Keratinocyte (primary cell): Measurements from ENCODE around the gene GADD45G. TPM values are rescaled to one million over a fixed set of nuclear protein-coding genes. Genes with fewer than 3 reads are reported as not detected.

Experiments
- DNase-seq: peaks from one replicate; pipeline ENCODE4 v3.0.0-alpha.2; 2011; ENCODE audit warnings: low read depth, missing footprints, low spot score
- FAIRE-seq: peaks from 2 replicates; lab custom pipeline; 2011; peaks lifted over from hg19 to GRCh38; lab: Jason Lieb, UNC
- H2AFZ ChIP-seq: 2 replicates; pipeline ENCODE4 v1.6.0; 2012; ENCODE audit warnings: low read length, control low read depth, inconsistent platforms; ENCODE audit not compliant: control insufficient read depth
- H3K27ac ChIP-seq: 2 replicates; pipeline ENCODE4 v1.5.1; 2011; ENCODE audit warnings: low read length; ENCODE audit not compliant: control insufficient read depth, insufficient read depth
- H3K27me3 ChIP-seq: 3 replicates; pipeline ENCODE4 v1.6.0; 2011; ENCODE audit warnings: low read length; ENCODE audit not compliant: control insufficient read depth, insufficient read depth; ENCODE audit errors: extremely low read depth
- H3K36me3 ChIP-seq, 2 experiments: 2 replicates in 1 of 2; 3 replicates in 1 of 2; pipeline ENCODE4 v1.5.1; 2011; ENCODE audit warnings: low read length in 2 of 2, mild to moderate bottlenecking in 1 of 2; ENCODE audit not compliant: control insufficient read depth in 2 of 2, insufficient read depth in 2 of 2; ENCODE audit errors: extremely low read depth in 1 of 2
- H3K4me1 ChIP-seq: 3 replicates; pipeline ENCODE4 v1.5.1; 2011; ENCODE audit warnings: low read length; ENCODE audit not compliant: control insufficient read depth, insufficient read depth; ENCODE audit errors: extremely low read depth
- H3K4me2 ChIP-seq: 3 replicates; pipeline ENCODE4 v1.6.0; 2011; ENCODE audit warnings: low read depth, low read length; ENCODE audit not compliant: control insufficient read depth, insufficient read depth; ENCODE audit errors: extremely low read depth
- H3K4me3 ChIP-seq, 3 experiments: fragments of 200-600 bp in 1 of 3; sonication (generic) in 1 of 3; 2 replicates in 2 of 3; 3 replicates in 1 of 3; pipeline ENCODE4 v1.5.1; 2011 to 2016; ENCODE audit warnings: low read length in 3 of 3, mild to moderate bottlenecking in 3 of 3, control low read depth in 2 of 3, inconsistent platforms in 1 of 3, low read depth in 1 of 3, mixed read lengths in 1 of 3, mixed run types in 1 of 3, moderate library complexity in 1 of 3; ENCODE audit not compliant: control insufficient read depth in 2 of 3, insufficient read depth in 2 of 3; ENCODE audit errors: extremely low read depth in 1 of 3
- H3K79me2 ChIP-seq: 2 replicates; pipeline ENCODE4 v1.6.0; 2012; ENCODE audit warnings: low read length; ENCODE audit not compliant: control insufficient read depth, insufficient read depth
- H3K9ac ChIP-seq: 3 replicates; pipeline ENCODE4 v1.6.0; 2011; ENCODE audit warnings: low read length; ENCODE audit not compliant: control insufficient read depth, insufficient read depth; ENCODE audit errors: extremely low read depth
- H3K9me1 ChIP-seq: 3 replicates; pipeline ENCODE4 v1.6.0; 2011; ENCODE audit warnings: low read length; ENCODE audit not compliant: control insufficient read depth, insufficient read depth; ENCODE audit errors: extremely low read depth
- H3K9me3 ChIP-seq: 2 replicates; pipeline ENCODE4 v1.5.1; 2012; ENCODE audit warnings: low read depth, low read length; ENCODE audit not compliant: control insufficient read depth
- H4K20me1 ChIP-seq: 3 replicates; pipeline ENCODE4 v1.6.0; 2011; ENCODE audit warnings: low read length; ENCODE audit not compliant: control insufficient read depth, insufficient read depth; ENCODE audit errors: extremely low read depth
- CTCF ChIP-seq, 3 experiments: IDR thresholded peaks in 1 of 3; conservative IDR thresholded peaks in 1 of 3; optimal IDR thresholded peaks in 1 of 3; 2 replicates in 2 of 3; 3 replicates in 1 of 3; pipeline versions ENCODE3 to v1.5.1; 2011; ENCODE audit warnings: low read length in 3 of 3, mild to moderate bottlenecking in 3 of 3, moderate library complexity in 2 of 3, control low read depth in 1 of 3, inconsistent platforms in 1 of 3; ENCODE audit not compliant: insufficient read depth in 2 of 3; ENCODE audit errors: extremely low read depth in 1 of 3
- EZH2 ChIP-seq: IDR thresholded peaks from one replicate; pipeline ENCODE4 v1.6.1; 2012; ENCODE audit warnings: inconsistent platforms, mild to moderate bottlenecking, low read length, moderate library complexity
- dilution Hi-C: fragments of 300-500 bp; cut with MboI; formaldehyde crosslinking; loops from one replicate; pipeline ENCODE4 v1.7.0; 2020; ENCODE audit warnings: low sequenced_read_pairs; ENCODE audit not compliant: extremely low pct_ligation_motif_present
- polyA plus RNA-seq, 5 experiments: library from polyadenylated mRNA; depleted of rRNA in 3 of 5; stranded (reverse) in 3 of 5; stranded (forward) in 1 of 5; unstranded in 1 of 5; fragments of >200 nt; gene quantifications; 1 replicate in 1 of 5; 2 replicates in 3 of 5; 3 replicates in 1 of 5; pipeline versions ENCODE4 v1.2.1 to v1.2.3, GENCODE V29; 2011 to 2012; ENCODE audit warnings: missing spikeins in 2 of 5, low read depth in 1 of 5, low replicate concordance in 1 of 5

The GADD45G gene
- polyA plus RNA-seq, 1 donor (not counting 4 experiments of a cell fraction or from before 2014, with no cell fraction given), result 0.05 TPM

GRCh38 chr9:89588271-89588879, 16.4 kb upstream of the GADD45G start:
- no peak overlapping the region for H3K27ac ChIP-seq
- TF ChIP-seq EZH2 (no peak), CTCF (optimal IDR thresholded peaks at IDR 0.05 in 1 of 3, IDR thresholded peaks at IDR 0.05 in 1 of 3, conservative IDR thresholded peaks at IDR 0.05 in 1 of 3; ENCODE audit: extremely low read depth in 1 of 3, insufficient read depth in 2 of 3, low read length in 3 of 3) (no peak)
- H3K36me3 ChIP-seq, result no peaks in the 10 kb centered on the region
- no peaks in the 10 kb centered on the region for H3K9me3 ChIP-seq
- no peak for FAIRE-seq
- no peaks in the 10 kb centered on the region for H4K20me1 ChIP-seq
- DNase-seq, result no peak
- no peak overlapping the region for H3K4me2 ChIP-seq
- no peak overlapping the region for H2AFZ ChIP-seq
- no peak overlapping the region for H3K9ac ChIP-seq
- no peaks in the 10 kb centered on the region for H3K4me1 ChIP-seq
- no peaks in the 10 kb centered on the region for H3K79me2 ChIP-seq
- no peaks in the 10 kb centered on the region for H3K9me1 ChIP-seq
- no peak overlapping the region for H3K4me3 ChIP-seq
- H3K27me3 ChIP-seq, result peaks cover 15% of the 10 kb centered on the region
- dilution Hi-C loops, result no loop called here

- Histone ChIP-seq H3K4me1 (no peaks in the 10 kb centered on the region), H3K9me1 (no peaks in the 10 kb centered on the region), H3K4me2 (no peak overlapping the region), H2AFZ (no peak overlapping the region), H3K27ac (no peak overlapping the region), H3K36me3 (no peaks in the 10 kb centered on the region), H4K20me1 (no peaks in the 10 kb centered on the region), H3K79me2 (no peaks in the 10 kb centered on the region), H3K27me3 (peaks cover 18% of the 10 kb centered on the region), H3K9ac (no peak overlapping the region), H3K4me3 (no peak overlapping the region), H3K9me3 (no peaks in the 10 kb centered on the region)
- TF ChIP-seq EZH2, result no peak
- TF ChIP-seq CTCF (optimal IDR thresholded peaks at IDR 0.05 in 1 of 3, IDR thresholded peaks at IDR 0.05 in 1 of 3, conservative IDR thresholded peaks at IDR 0.05 in 1 of 3; ENCODE audit: extremely low read depth in 1 of 3, insufficient read depth in 2 of 3, low read length in 3 of 3), result no peak
- dilution Hi-C loops, result no loop called here
- FAIRE-seq (no peak), DNase-seq (no peak)
These were observed 14.4 kb upstream of the GADD45G start for GRCh38 chr9:89590415-89590814.
